Keratinocyte (primary cell): ENCODE measurements around the gene GNA14. TPM values are rescaled to one million over a fixed set of nuclear protein-coding genes. Genes with fewer than 3 reads are reported as not detected.

Experiments
- DNase-seq: peaks from one replicate; pipeline ENCODE4 v3.0.0-alpha.2; 2011; ENCODE audit warnings: low read depth, missing footprints, low spot score
- FAIRE-seq: peaks from 2 replicates; lab custom pipeline; 2011; peaks lifted over from hg19 to GRCh38; lab: Jason Lieb, UNC
- H2AFZ ChIP-seq: 2 replicates; pipeline ENCODE4 v1.6.0; 2012; ENCODE audit warnings: low read length, control low read depth, inconsistent platforms; ENCODE audit not compliant: control insufficient read depth
- H3K27ac ChIP-seq: 2 replicates; pipeline ENCODE4 v1.5.1; 2011; ENCODE audit warnings: low read length; ENCODE audit not compliant: control insufficient read depth, insufficient read depth
- H3K27me3 ChIP-seq: 3 replicates; pipeline ENCODE4 v1.6.0; 2011; ENCODE audit warnings: low read length; ENCODE audit not compliant: control insufficient read depth, insufficient read depth; ENCODE audit errors: extremely low read depth
- H3K36me3 ChIP-seq, 2 experiments: 2 replicates in 1 of 2; 3 replicates in 1 of 2; pipeline ENCODE4 v1.5.1; 2011; ENCODE audit warnings: low read length in 2 of 2, mild to moderate bottlenecking in 1 of 2; ENCODE audit not compliant: control insufficient read depth in 2 of 2, insufficient read depth in 2 of 2; ENCODE audit errors: extremely low read depth in 1 of 2
- H3K4me1 ChIP-seq: 3 replicates; pipeline ENCODE4 v1.5.1; 2011; ENCODE audit warnings: low read length; ENCODE audit not compliant: control insufficient read depth, insufficient read depth; ENCODE audit errors: extremely low read depth
- H3K4me2 ChIP-seq: 3 replicates; pipeline ENCODE4 v1.6.0; 2011; ENCODE audit warnings: low read depth, low read length; ENCODE audit not compliant: control insufficient read depth, insufficient read depth; ENCODE audit errors: extremely low read depth
- H3K4me3 ChIP-seq, 3 experiments: fragments of 200-600 bp in 1 of 3; sonication (generic) in 1 of 3; 2 replicates in 2 of 3; 3 replicates in 1 of 3; pipeline ENCODE4 v1.5.1; 2011 to 2016; ENCODE audit warnings: low read length in 3 of 3, mild to moderate bottlenecking in 3 of 3, control low read depth in 2 of 3, inconsistent platforms in 1 of 3, low read depth in 1 of 3, mixed read lengths in 1 of 3, mixed run types in 1 of 3, moderate library complexity in 1 of 3; ENCODE audit not compliant: control insufficient read depth in 2 of 3, insufficient read depth in 2 of 3; ENCODE audit errors: extremely low read depth in 1 of 3
- H3K79me2 ChIP-seq: 2 replicates; pipeline ENCODE4 v1.6.0; 2012; ENCODE audit warnings: low read length; ENCODE audit not compliant: control insufficient read depth, insufficient read depth
- H3K9ac ChIP-seq: 3 replicates; pipeline ENCODE4 v1.6.0; 2011; ENCODE audit warnings: low read length; ENCODE audit not compliant: control insufficient read depth, insufficient read depth; ENCODE audit errors: extremely low read depth
- H3K9me1 ChIP-seq: 3 replicates; pipeline ENCODE4 v1.6.0; 2011; ENCODE audit warnings: low read length; ENCODE audit not compliant: control insufficient read depth, insufficient read depth; ENCODE audit errors: extremely low read depth
- H3K9me3 ChIP-seq: 2 replicates; pipeline ENCODE4 v1.5.1; 2012; ENCODE audit warnings: low read depth, low read length; ENCODE audit not compliant: control insufficient read depth
- H4K20me1 ChIP-seq: 3 replicates; pipeline ENCODE4 v1.6.0; 2011; ENCODE audit warnings: low read length; ENCODE audit not compliant: control insufficient read depth, insufficient read depth; ENCODE audit errors: extremely low read depth
- CTCF ChIP-seq, 3 experiments: IDR thresholded peaks in 1 of 3; conservative IDR thresholded peaks in 1 of 3; optimal IDR thresholded peaks in 1 of 3; 2 replicates in 2 of 3; 3 replicates in 1 of 3; pipeline versions ENCODE3 to v1.5.1; 2011; ENCODE audit warnings: low read length in 3 of 3, mild to moderate bottlenecking in 3 of 3, moderate library complexity in 2 of 3, control low read depth in 1 of 3, inconsistent platforms in 1 of 3; ENCODE audit not compliant: insufficient read depth in 2 of 3; ENCODE audit errors: extremely low read depth in 1 of 3
- EZH2 ChIP-seq: IDR thresholded peaks from one replicate; pipeline ENCODE4 v1.6.1; 2012; ENCODE audit warnings: inconsistent platforms, mild to moderate bottlenecking, low read length, moderate library complexity
- dilution Hi-C: fragments of 300-500 bp; cut with MboI; formaldehyde crosslinking; loops from one replicate; pipeline ENCODE4 v1.7.0; 2020; ENCODE audit warnings: low sequenced_read_pairs; ENCODE audit not compliant: extremely low pct_ligation_motif_present
- polyA plus RNA-seq, 5 experiments: library from polyadenylated mRNA; depleted of rRNA in 3 of 5; stranded (reverse) in 3 of 5; stranded (forward) in 1 of 5; unstranded in 1 of 5; fragments of >200 nt; gene quantifications; 1 replicate in 1 of 5; 2 replicates in 3 of 5; 3 replicates in 1 of 5; pipeline versions ENCODE4 v1.2.1 to v1.2.3, GENCODE V29; 2011 to 2012; ENCODE audit warnings: missing spikeins in 2 of 5, low read depth in 1 of 5, low replicate concordance in 1 of 5

GNA14 gene
- polyA plus RNA-seq, 1 donor (not counting 4 experiments of a cell fraction or from before 2014, with no cell fraction given): not detected

DNA sequence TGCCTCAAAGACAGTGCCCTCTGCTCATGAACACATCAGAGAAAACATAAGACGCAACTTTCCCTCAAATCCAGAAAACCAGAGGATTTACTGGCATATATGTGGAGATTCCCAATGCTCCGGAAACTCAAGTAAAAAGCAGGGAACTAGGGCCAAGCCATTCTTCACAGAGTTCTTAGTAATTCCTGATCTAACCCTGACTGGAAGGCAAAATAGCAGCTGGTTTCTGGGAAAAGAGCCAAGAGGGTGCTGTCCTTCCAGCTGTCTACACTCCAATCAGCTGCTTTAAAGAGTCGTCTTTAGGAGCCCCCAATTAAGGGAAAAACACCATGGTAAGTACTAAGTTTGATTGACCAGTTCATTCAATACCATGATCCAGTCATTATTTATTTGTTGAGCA lies 49.6 kb downstream of the GNA14 start:
- Histone ChIP-seq H3K4me2 (no peak overlapping the region), H3K36me3 (no peaks in the 10 kb centered on the region), H4K20me1 (no peaks in the 10 kb centered on the region), H3K9ac (no peak overlapping the region), H3K9me1 (no peaks in the 10 kb centered on the region), H3K27ac (no peak overlapping the region), H3K4me3 (no peak overlapping the region), H3K27me3 (no peaks in the 10 kb centered on the region), H2AFZ (no peak overlapping the region), H3K79me2 (no peaks in the 10 kb centered on the region), H3K4me1 (peaks cover 4% of the 10 kb centered on the region), H3K9me3 (no peaks in the 10 kb centered on the region)
- dilution Hi-C loops: no loop called here
- no peak for FAIRE-seq
- TF ChIP-seq CTCF (optimal IDR thresholded peaks at IDR 0.05 in 1 of 3, IDR thresholded peaks at IDR 0.05 in 1 of 3, conservative IDR thresholded peaks at IDR 0.05 in 1 of 3; ENCODE audit: extremely low read depth in 1 of 3, insufficient read depth in 2 of 3, low read length in 3 of 3) (no peak), EZH2 (no peak)
- no peak for DNase-seq

DNA sequence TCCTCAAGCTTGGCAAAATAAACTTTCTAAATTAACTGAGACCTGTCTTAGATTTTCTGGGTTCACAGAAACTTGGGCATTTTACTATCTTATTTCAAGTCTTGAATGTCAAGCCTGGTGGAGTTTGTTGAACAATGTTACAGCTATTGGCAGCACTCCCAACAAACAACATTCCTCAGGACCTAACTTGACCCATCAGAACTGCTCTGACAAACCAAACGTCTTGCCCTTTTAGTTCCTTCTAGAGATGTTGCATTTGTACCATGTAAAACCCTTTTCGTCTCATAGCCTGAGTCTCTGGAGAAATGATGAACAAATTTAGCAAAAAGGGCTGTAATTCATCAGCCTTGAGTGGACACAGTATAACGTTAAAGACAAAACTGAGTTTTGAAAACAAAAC lies 51.1 kb downstream of the GNA14 start:
- Histone ChIP-seq H3K4me1 (peaks cover 4% of the 10 kb centered on the region), H3K79me2 (no peaks in the 10 kb centered on the region), H3K9me3 (no peaks in the 10 kb centered on the region), H3K27me3 (no peaks in the 10 kb centered on the region), H3K36me3 (no peaks in the 10 kb centered on the region), H3K9ac (no peak overlapping the region), H3K9me1 (no peaks in the 10 kb centered on the region), H2AFZ (no peak overlapping the region), H3K4me2 (no peak overlapping the region), H3K27ac (no peak overlapping the region), H4K20me1 (no peaks in the 10 kb centered on the region), H3K4me3 (no peak overlapping the region)
- DNase-seq: no peak
- TF ChIP-seq EZH2 (no peak), CTCF (optimal IDR thresholded peaks at IDR 0.05 in 1 of 3, IDR thresholded peaks at IDR 0.05 in 1 of 3, conservative IDR thresholded peaks at IDR 0.05 in 1 of 3; ENCODE audit: extremely low read depth in 1 of 3, insufficient read depth in 2 of 3, low read length in 3 of 3) (no peak)
- no peak for FAIRE-seq
- dilution Hi-C loops: no loop called here
